RWPE1 (cell line): Measurements from ENCODE around the gene IL22RA2.
A peak's percentile ranks its signal among the peaks of the same experiment; 100 is the strongest.

Experiments
- CTCF ChIA-PET: fragments of 350-600 bp; sonication (Branson Sonifier 250); formaldehyde crosslinking; extraction: SDS; loops from one replicate; lab custom pipeline; 2021; lab: Yijun Ruan, JAX
- POLR2A ChIA-PET: fragments of 400-600 bp; formaldehyde crosslinking; extraction: SDS; loops from one replicate; lab custom pipeline; 2020; ENCODE audit warnings: antibody characterized with exemption; ENCODE audit not compliant: low non-redundant PET; lab: Yijun Ruan, JAX
- DNase-seq: peaks from one replicate; pipeline ENCODE4 v3.0.0; 2012; ENCODE audit warnings: low spot score
- H3K27ac ChIP-seq: fragments of 450-650 bp; 2 replicates; pipeline ENCODE4 v1.5.1; 2017
- CTCF ChIP-seq: fragments of 450-650 bp; conservative IDR thresholded peaks from 2 replicates; pipeline ENCODE4 v1.5.1; 2017; ENCODE audit warnings: low read depth, mild to moderate bottlenecking

IL22RA2 gene

GRCh38 chr6:137095651-137096238 lies 77.7 kb downstream of the IL22RA2 start:
- POLR2A ChIA-PET, result no interaction called here
- H3K27ac ChIP-seq, result no peak overlapping the region

GRCh38 chr6:137095093-137095492 lies 78.4 kb downstream of the IL22RA2 start:
- no peak overlapping the region for H3K27ac ChIP-seq
- no peak for DNase-seq
- ChIA-PET POLR2A (no interaction called here), CTCF (interaction anchor here (0.6 to 1.3 kb wide), 6 partner anchors 61 to 555 kb away, joined by 3 to 23 read pairs (median 4); no protein-coding TSS in a partner anchor)
- no peak for TF ChIP-seq CTCF

More at GRCh38 chr6:137095651-137096238, 77.7 kb downstream of the IL22RA2 start:
- DNase-seq, result no peak
- CTCF ChIA-PET, result interaction anchor here (1.8 kb wide), 1 partner anchor 70 kb away, joined by 4 read pairs; no protein-coding TSS in a partner anchor
- no peak for TF ChIP-seq CTCF

- peak; percentile 73 for DNase-seq
- TF ChIP-seq CTCF, result peak; percentile 78
- ChIA-PET POLR2A (interaction anchor here (0.6 kb wide), 1 partner anchor 220 kb away, joined by 3 read pairs; no protein-coding TSS in a partner anchor), CTCF (interaction anchor here (0.5 to 1.3 kb wide), 32 partner anchors 9 to 1636 kb away, joined by 3 to 23 read pairs (median 4); no protein-coding TSS in a partner anchor)
- H3K27ac ChIP-seq, result no peak overlapping the region
Measured at GRCh38 chr6:137094411-137095008, 78.9 kb downstream of the IL22RA2 start.
